ENCODE data around the gene DHX57. TPM values are rescaled to one million over a fixed set of nuclear protein-coding genes. Genes with fewer than 3 reads are reported as not detected.
"Not testable (repeated sequence)": the region's sequence is repeated elsewhere in the genome, so short reads cannot be mapped to it uniquely, and the experiment has no call there.

The DHX57 gene
- total RNA-seq, 1 donor from 2014 or later: 38.6 TPM

GRCh38 chr2:38806733-38807059, 69.0 kb downstream of the DHX57 start:
- Mint-ChIP-seq H3K4me1 (ENCODE audit: low read depth, unreplicated experiment) (no peaks in the 10 kb centered on the region), H3K36me3 (ENCODE audit: unreplicated experiment) (no peaks in the 10 kb centered on the region), H3K4me3 (ENCODE audit: unreplicated experiment) (no peak overlapping the region), H3K9me3 (ENCODE audit: unreplicated experiment) (no peaks in the 10 kb centered on the region), H3K27me3 (ENCODE audit: unreplicated experiment) (no peaks in the 10 kb centered on the region), H3K27ac (ENCODE audit: unreplicated experiment) (no peak overlapping the region)
- no peak for DNase-seq
- TF ChIP-seq CTCF (IDR thresholded peaks at IDR 0.05; ENCODE audit: partially characterized antibody, unreplicated experiment): no peak

GRCh38 chr2:38806015-38806732, 69.6 kb downstream of the DHX57 start:
- H3K27ac Mint-ChIP-seq (ENCODE audit: unreplicated experiment): no peak overlapping the region
- H3K27me3 Mint-ChIP-seq (ENCODE audit: unreplicated experiment): no peaks in the 10 kb centered on the region
- no peak for TF ChIP-seq CTCF (IDR thresholded peaks at IDR 0.05; ENCODE audit: partially characterized antibody, unreplicated experiment)
- DNase-seq: no peak
- H3K4me3 Mint-ChIP-seq (ENCODE audit: unreplicated experiment): no peak overlapping the region
- no peaks in the 10 kb centered on the region for H3K9me3 Mint-ChIP-seq (ENCODE audit: unreplicated experiment)
- H3K36me3 Mint-ChIP-seq (ENCODE audit: unreplicated experiment): no peaks in the 10 kb centered on the region
- no peaks in the 10 kb centered on the region for H3K4me1 Mint-ChIP-seq (ENCODE audit: low read depth, unreplicated experiment)

- DNase-seq: no peak
- no peaks in the 10 kb centered on the region for H3K4me1 Mint-ChIP-seq (ENCODE audit: low read depth, unreplicated experiment)
- H3K36me3 Mint-ChIP-seq (ENCODE audit: unreplicated experiment): no peaks in the 10 kb centered on the region
- TF ChIP-seq CTCF (IDR thresholded peaks at IDR 0.05; ENCODE audit: partially characterized antibody, unreplicated experiment): no peak
- no peaks in the 10 kb centered on the region for H3K27me3 Mint-ChIP-seq (ENCODE audit: unreplicated experiment)
- H3K4me3 Mint-ChIP-seq (ENCODE audit: unreplicated experiment): no peak overlapping the region
- H3K27ac Mint-ChIP-seq (ENCODE audit: unreplicated experiment): no peak overlapping the region
- H3K9me3 Mint-ChIP-seq (ENCODE audit: unreplicated experiment): no peaks in the 10 kb centered on the region
Measured at GRCh38 chr2:38797953-38798352, 77.8 kb downstream of the DHX57 start.

DNA sequence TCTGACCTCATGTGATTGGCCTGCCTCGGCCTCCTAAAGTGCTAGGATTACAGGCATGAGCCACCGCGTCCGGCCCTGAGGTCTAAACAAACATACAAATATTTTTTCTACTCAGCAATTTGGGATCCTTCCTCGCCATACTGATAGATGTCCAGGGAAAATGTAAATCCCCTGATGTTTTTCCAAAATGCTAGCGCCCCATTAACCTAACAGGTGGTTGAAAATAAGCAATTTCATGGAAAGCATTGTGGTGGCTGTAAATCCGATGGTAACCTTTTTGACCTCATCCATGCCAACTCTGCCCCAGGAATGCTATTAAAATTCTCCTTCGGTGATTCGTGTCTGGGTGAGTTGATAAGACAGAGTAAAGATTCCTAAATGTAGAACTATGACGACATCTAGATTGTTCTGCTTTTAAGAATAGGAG, 78.5 kb downstream of the DHX57 start:
- H3K27ac Mint-ChIP-seq (ENCODE audit: unreplicated experiment): no peak overlapping the region
- DNase-seq: no peak
- H3K9me3 Mint-ChIP-seq (ENCODE audit: unreplicated experiment): no peaks in the 10 kb centered on the region
- no peaks in the 10 kb centered on the region for H3K27me3 Mint-ChIP-seq (ENCODE audit: unreplicated experiment)
- H3K36me3 Mint-ChIP-seq (ENCODE audit: unreplicated experiment): no peaks in the 10 kb centered on the region
- H3K4me3 Mint-ChIP-seq (ENCODE audit: unreplicated experiment): no peak overlapping the region
- no peak for TF ChIP-seq CTCF (IDR thresholded peaks at IDR 0.05; ENCODE audit: partially characterized antibody, unreplicated experiment)
- H3K4me1 Mint-ChIP-seq (ENCODE audit: low read depth, unreplicated experiment): no peaks in the 10 kb centered on the region

GRCh38 chr2:38795016-38795415, 80.7 kb downstream of the DHX57 start:
- H3K27ac Mint-ChIP-seq (ENCODE audit: unreplicated experiment); H3K4me1 Mint-ChIP-seq (ENCODE audit: low read depth, unreplicated experiment); H3K4me3 Mint-ChIP-seq (ENCODE audit: unreplicated experiment); H3K9me3 Mint-ChIP-seq (ENCODE audit: unreplicated experiment); H3K36me3 Mint-ChIP-seq (ENCODE audit: unreplicated experiment); DNase-seq; H3K27me3 Mint-ChIP-seq (ENCODE audit: unreplicated experiment): not testable (repeated sequence)
